HG03432 (cell line): ENCODE measurements around the gene GPR157.

ENCODE experiments used
- ATAC-seq: cut with Tn5 transposase; IDR thresholded peaks from one replicate; pipeline ENCODE4 v1.9.1; 2021; ENCODE audit warnings: mild to moderate bottlenecking, moderate library complexity; ENCODE audit not compliant: unreplicated experiment

Gene GPR157

DNA sequence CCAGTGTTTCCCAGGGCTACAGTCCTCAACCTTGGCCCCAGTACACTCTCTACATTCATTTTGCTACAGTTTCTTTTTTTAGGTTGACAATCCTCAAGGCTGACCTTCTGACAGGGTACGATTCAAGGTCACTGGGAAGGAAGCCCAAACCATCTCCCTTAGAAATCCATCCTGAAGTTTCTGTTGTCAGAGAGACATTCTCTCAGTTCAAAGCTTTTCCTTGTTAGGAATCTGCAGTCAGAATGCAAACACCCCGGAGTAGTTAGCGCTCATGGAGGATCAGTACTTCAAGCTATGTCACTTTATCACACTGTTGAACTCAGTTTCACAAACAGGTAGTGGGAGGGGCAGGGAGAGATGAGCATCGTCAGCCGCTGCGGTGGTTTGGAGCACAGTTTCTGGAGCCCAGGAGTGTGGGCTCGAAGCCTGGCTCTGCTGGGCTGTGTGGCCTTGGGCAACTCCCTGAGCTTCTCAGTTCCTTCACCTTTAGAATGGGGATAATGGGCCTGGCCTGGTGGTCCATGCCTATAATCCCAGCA lies 63.6 kb downstream of the GPR157 start:
- ATAC-seq, result no peak

GRCh38 chr1:9062846-9063245 lies 66.1 kb downstream of the GPR157 start:
- ATAC-seq, result no peak

GRCh38 chr1:9062021-9062471 lies 66.9 kb downstream of the GPR157 start:
- ATAC-seq, result no peak

DNA sequence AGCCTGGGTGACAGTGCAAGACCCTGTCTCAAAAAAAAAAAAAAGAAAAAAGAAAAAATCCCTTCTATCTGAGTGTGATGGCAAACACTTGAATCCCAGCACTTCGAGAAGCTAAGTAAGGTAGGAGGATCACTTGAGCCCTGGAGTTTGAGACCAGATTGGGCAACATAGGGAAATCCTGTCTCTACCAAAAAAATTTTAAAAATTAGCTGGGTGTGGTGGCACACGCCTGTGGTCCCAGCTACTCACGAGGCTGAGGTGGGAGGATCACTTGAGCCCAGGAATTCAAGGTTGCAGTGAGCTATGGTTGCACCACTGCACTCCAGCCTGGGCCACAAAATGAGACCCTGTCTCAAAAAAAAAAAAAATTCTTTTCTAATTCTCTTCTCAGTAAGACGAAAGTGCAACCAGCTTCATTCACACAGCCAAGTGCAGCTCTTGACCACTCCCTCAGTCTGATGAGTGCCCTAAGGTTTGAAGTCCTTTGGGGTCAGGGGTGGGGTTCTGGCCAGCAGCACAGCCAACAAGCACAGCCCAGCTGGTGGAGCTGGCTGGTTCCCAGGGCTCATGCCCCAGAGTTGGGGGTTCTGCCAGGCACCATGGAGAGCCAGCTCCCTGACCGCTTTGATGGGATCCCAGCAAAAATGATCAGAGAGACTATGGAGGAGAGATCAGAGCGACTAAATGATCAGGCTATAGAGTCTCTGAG lies 67.5 kb downstream of the GPR157 start:
- no peak for ATAC-seq

DNA sequence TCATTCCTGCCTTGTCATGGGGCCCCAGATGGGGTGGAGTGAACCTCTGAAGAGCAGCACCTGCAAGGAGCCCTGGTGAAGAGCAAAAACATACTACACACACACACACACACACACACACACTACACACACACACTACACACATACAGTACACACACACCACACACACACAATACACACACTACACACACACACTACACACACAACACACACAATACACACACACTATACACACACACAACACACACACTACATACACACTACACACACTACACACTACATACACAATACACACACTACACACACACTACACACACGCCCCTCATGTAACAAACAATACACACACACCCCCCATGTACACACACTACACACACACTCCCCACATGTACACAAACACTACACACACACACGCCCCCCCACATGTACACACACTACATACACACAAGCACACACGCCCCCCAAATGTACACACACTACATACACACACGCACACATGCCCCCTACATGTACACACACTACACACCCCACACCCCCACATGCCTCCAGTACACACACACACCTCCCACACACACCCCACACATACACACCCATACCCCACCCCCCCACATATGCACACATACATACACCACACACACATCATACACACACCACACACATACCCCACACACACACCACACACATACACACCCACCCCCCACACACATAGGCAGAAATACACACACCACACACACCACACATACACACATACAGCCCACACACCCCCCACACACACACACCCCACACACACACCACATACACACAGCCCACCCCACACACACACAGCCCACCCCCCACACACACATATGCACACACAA lies 68.8 kb downstream of the GPR157 start:
- ATAC-seq, result no peak

DNA sequence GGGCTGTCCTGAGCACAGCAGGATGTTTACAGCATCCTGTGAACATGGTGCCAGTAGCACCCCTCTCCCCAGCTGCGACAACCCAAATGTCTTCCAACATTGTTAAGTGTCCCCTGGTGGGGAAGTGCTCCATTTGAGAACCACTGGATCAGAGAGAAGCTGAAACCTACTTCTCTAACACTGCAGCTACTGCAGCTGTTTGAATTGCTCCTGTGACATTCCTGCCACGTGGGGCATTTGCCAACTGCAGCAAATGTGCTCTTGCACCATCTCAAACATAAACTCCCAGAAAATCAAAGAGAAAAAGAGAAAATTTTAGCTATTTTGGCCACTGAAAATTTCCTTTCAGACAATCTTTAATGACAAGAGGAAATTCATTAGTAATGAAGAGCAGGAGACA lies 70.4 kb downstream of the GPR157 start:
- ATAC-seq, result no peak

- no peak for ATAC-seq
Measured at GRCh38 chr1:9057851-9058250, 71.1 kb downstream of the GPR157 start.

GRCh38 chr1:9052272-9053049 lies 76.4 kb downstream of the GPR157 start:
- no peak for ATAC-seq

- no peak for ATAC-seq
Measured at GRCh38 chr1:9051379-9051778, 77.5 kb downstream of the GPR157 start.

GRCh38 chr1:9050803-9051202 lies 78.1 kb downstream of the GPR157 start:
- ATAC-seq, result no peak
